SK-N-MC (cell line): ENCODE data around the gene SF1.

Experiments
- EZH2 ChIP-seq: fragments of 200-600 bp; sonication (generic); IDR thresholded peaks from one replicate; pipeline ENCODE4 v1.6.1; 2017; ENCODE audit warnings: antibody characterized with exemption
- POLR2AphosphoS5 ChIP-seq: IDR thresholded peaks from 2 replicates; pipeline ENCODE4 v1.6.1; 2012; ENCODE audit warnings: mild to moderate bottlenecking, low read depth, low read length, borderline replicate concordance

DNA sequence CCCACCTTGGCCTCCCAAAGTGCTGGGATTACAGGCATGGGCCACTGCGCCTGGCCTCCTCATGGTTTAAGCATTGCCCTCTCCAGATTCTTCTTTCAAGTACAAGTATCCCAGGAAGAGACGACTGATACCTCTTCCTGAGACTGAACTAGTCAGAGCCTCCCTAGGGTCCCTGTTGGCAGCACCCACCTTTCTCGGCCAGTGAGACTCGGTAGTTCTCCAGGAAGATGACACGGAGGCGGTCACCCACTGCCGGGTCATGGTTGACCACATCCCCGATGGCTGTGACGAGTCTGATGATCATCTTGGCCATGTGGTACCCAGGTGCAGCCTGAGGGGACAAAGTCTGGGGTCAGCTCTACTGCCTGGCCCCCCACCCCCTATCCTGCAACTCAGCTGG lies 27.2 kb downstream of the SF1 start:
- TF ChIP-seq EZH2 = no peak
- no peak for TF ChIP-seq POLR2AphosphoS5
